ENCODE measurements around the gene FOXK2.

FOXK2 gene

DNA sequence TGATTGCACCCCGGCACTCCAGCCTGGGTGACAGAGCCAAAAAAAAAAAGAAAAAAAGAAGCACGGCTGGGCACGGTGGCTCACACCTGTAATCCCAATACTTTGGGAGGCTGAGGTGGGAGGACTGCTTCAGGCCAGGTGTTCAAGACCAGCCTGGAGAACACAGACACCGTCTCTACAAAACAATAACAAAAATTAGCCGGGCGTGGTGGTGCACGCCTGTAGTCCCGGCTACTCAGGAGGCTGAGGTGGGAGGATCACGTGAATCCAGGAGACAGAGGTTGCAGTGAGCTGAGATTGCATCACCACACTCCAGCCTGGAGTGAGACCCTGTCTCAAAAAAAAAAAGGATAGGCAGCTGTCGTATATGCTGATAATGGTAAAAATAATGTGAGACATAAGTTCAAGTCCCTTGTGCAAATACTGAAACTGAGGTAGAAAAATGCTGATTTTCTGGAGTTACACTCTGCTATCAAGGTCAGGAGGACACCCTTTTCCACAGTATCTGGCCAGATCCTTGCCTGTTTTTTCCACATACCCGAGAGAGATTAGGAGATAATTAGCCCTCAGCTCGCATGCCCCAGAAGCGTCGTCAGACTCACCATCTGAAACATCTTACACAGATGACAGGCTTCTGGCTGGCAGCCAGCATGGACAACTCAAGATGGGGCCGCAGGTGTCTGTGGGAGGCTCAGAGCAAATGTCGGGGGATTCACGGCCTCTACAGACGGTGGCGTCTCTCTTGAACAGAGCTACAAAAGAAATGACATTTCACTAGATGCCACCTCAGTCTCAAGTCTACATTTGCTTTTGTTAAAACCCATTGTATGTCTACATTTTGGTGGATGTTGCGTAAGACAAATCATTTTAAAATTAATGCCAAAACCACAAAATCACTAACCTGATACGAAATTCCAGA is 91.9 kb downstream of the FOXK2 start:
- no peak for DNase-seq

DNA sequence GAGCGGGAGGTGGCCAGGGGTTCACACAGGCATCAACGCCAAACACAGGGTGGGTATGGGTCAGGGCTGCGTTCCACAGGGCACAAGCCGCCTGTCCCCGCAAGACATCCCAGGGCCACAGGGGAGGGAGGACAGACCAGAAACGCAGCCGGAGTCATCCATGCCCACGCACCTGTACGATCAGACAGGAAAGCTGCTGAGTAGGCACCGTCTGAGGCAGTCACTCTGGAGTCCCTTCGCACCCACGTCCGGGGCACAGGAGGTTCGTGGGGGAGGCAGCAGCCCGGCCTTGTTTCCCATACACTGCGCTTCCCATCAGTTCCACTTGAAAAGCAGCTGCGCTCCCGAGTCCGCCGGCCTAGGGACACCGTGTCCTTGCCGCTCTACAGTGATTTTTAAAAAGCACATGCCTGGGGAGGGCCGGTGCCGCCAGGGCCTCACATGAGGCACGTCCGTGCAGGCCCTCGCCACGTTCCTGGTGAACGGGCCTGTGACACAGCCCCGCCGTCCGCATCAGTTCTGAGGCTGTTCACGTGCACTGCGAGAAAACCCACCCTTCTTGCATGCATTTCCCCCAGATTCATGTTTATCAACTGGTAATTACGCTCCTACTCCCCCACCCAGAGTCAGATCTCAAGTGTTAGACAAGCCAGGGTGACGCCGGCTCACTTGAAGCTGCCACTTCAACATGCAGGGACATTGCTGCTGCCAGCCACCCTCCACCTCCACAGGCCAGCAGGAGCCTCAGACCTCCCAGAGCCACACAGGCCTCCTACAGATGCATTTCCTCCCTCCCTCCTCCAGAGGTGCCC is 94.0 kb downstream of the FOXK2 start:
- no peak for DNase-seq

DNA sequence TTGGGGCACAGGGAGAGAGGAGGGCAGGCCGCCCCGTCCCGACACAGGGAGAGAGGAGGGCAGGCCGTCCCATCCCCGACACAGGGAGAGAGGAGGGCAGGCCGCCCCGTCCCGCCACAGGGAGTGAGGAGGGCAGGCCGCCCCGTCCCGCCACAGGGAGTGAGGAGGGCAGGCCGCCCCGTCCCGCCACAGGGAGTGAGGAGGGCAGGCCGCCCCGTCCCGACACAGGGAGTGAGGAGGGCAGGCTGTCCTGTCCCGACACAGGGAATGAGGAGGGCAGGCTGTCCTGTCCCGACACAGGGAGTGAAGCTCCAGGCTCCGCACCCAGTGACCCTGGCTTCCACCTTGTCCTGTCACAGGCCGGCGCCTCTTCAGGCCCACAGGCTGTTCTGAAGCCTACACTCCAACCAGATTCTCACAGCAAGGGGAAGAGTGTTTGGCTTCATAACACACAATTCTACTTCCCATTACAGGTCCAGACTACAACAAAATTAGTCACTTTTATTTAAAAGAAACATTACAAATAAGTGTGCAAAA is 94.6 kb downstream of the FOXK2 start:
- DNase-seq, result no peak

DNA sequence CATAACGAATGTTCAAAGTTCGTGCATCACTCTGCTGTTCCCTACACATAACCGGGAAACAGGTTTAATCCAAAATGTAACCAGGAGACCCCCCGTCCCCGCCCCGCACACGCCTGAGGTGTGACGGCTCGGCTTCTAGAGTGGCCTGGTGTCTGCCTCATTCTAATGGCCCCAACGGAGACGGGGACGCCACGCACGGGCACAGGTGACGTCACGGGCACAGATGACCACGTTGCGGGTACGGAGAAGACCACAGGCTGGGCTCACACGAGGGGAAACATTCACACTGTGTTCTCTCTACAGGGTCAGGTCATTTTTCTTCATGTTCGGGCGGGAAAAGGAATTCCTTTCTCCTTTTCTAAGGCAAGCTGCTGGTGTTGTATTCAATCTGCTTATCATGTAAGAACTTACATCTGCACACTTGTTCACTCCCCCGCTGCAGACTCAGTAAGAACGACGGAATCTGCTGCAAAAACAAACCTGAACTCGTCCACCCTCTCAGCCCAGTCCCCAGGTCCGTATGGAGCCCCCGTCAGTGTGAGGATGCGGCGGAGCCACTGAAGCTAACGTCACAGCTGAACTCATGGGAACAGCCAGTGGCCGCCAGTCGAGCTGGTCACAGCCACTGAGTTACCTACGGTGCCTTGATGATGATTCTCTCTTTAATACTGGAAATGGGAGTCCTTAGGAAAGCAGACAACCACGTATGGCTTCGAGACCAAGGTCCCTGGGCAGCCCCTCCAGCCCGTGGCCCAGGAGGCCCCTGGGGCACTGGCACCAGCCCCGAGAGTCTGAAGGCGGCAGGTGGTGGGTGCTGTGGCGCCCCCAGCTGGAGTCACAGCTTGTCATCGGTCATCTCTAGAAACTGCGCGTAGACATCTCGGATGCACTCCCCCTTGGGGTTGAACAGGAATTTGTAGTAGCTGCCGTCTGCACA is 95.8 kb downstream of the FOXK2 start:
- no peak for DNase-seq

DNA sequence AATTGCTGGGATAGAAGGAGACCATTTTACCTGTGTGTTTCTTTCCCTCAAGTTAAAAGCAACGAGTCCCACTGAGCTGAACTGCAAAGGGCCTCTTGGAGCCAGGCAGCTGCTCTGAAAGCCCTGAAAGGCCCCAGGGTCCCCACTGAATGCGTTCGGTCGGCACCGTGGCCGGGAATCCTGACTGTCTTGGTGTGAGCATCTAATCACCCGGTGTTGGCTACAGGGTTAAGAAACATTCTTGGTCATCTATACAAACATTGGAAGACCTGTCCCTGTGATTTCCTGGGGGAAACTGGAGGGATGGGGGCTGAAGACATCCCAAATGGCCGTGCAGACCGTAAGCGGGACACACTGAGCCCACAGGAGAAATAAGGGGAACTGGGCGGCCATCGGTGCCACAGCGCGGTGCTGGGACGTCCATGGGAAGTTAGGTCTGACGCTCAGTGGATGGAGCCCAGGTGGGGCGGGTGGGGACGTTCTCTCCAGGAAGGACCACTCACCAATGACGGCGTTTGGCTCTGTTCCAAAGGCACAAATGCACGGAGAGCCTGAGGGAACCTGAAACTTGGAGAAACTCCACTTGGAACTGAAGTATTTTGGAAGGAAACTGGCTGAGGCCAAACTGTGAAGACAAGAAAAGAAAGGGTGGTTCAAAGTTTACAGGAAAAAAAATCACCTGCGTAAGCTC is 96.6 kb downstream of the FOXK2 start:
- no peak for DNase-seq

DNA sequence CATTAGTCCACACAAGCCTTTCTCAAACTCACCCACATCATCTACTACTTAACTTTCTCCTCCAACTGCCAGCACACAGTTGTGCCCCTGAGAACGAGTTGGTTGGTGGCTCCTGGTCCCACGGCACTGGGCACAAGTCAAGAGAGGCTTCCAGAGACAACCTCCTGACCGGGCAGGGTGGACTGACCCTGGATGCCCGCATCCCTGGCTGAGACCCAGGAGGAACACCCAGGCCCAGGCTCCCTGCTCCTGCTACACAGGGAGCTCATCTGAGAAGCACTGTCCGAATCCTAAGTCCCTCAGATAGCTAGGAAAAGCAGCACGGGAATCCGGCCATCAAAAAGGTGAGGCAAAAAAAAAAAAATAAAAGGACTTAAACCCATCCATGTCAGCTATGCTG is 99.7 kb downstream of the FOXK2 start:
- no peak for DNase-seq

DNA sequence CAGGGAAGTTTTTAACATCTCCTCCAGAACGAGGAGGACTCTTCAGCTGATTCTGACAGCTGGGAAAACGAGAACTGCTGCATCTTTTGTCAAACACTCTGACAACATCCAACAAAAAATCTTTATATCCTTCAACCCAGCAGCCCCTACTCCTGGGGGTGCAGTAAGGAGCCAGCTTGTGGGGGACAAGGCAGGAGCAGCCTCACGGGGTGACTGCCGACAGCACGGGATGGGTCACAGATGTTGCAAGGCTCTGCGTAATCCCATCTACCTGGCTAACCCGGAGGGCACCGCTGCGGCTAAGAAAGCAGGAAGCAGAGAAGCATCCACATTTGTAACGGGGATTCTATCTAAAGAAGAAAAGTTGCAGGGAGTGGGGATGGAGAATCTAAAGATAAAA is 100.1 kb downstream of the FOXK2 start:
- no peak for DNase-seq

DNA sequence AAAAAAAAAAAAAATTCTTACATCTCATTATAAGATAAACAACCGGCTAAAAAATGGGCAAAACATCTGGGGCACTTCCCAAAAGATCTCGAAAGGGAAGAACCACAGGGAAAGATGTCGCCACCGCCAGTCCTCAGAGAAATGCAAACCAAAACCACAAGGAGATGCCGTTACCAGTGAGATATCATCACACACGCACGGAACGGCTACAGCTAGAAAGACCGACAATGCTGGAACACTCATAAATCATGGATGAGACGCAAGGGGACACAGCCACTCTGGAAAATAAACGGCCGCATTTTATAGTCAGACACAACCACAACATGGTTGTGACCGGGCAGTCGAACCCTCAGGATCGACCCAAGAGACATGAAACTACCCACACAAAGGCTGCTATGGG is 104.2 kb downstream of the FOXK2 start:
- DNase-seq, result no peak

DNA sequence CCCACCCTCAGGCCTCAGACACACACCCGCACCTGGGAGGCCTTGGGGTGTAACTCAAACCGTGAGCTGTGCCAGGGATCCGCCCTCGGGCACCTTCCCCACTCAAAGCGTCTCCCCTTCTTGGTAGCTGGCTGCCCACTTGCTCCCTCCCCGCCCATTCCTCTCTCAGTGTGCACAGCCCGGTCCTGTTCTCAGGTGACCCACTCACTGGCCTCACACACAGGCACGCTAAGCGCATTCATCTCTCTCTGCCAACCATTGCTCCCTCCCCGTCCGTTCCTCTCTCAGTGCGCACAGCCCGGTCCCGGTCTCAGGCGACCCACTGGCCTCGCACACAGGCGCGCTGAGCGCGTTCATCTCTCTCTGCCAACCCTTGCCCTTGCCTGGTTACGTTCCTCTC is 107.9 kb downstream of the FOXK2 start:
- DNase-seq, result no peak

DNA sequence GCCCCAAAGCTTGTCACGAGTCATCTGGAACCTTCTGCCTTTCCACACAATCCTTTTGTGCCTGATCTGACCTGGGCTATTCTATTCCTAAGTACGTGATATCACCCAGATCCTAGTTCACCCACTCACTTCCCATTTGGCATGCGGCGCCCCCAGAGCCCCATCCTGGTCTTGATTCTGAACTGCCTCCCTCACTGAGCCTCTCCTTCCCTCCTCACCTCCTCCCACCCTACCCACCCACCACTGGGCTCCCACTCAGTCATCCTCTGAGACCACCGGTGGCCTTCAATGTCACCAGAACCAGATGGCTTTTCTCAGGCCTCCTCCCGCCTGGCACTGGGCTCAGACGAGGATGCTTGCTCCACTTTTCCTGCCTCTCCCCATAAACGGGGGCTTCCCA is 110.2 kb downstream of the FOXK2 start:
- DNase-seq, result no peak

DNA sequence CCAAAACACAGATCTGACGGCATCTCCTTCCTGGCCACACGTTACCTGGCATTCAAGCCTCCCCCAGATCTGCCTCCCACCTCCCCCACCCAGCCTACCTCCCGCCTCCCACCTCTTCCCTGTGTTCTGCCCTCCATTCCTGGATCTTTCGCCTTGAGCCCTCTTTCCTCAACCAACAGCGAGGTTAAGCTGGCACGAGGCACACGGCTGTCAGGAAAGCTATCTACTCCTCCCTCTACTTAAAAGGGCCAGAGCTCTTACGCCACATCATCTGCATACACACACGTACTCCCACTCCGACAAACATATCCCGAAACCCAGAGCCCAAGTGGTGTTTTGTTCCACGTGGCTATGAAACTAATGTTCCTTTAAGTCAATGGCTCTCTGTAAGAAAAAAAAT is 110.7 kb downstream of the FOXK2 start:
- DNase-seq, result no peak

DNA sequence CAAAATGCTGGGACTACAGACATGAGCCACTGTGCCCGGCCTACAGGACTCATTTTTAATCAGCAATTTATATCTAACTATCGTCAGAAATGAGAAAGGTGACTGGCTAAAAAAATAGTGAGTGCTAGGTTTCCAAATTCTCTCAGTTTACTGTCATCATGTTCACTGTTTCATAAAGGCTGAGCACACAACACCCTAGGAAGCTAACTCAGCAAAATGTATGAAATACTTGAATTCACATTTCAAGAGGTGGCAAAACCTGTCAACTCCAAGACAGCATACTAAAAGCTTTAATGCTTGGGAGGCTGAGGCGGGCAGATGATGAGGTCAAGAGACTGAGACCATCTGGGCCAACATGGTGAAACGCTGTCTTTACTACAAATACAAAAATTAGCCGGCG is 112.0 kb downstream of the FOXK2 start:
- DNase-seq, result no peak

DNA sequence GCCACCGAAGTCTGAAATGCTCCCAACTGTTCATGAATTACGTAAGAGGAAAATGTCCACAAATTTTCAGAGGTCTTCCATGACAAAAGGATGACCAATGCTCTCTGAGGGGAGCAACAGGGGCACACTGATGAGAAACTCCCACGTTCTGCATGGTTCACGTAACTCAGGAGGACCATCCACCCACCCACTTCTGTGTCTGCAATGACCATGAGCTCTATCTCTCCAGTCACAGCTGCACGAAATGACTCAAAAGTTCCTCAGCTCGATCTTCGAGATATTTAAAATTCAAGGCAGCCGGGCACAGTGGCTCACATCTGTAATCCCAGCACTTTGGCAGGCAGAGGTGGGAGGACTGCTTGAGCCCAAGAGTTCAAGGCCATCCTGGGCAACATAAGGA is 112.9 kb downstream of the FOXK2 start:
- DNase-seq, result no peak

DNA sequence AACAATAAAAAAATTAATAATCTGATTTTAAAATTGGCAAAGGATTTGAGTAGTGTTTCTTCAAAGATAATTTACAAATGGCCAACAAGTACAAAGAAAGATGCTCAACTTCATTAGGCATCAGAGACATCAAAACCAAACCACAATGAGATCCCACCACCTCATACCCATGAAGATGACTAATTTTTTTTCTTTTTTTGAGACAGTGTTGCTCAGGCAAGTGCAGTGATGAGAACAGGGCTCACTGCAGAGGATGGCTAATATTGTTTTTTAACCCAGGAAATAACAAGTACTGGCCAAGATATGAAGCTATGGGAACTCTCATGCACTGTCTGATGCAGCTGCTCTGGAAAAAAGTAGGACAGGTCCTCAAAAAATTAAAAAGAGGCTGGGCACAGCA is 113.8 kb downstream of the FOXK2 start:
- DNase-seq, result no peak

DNA sequence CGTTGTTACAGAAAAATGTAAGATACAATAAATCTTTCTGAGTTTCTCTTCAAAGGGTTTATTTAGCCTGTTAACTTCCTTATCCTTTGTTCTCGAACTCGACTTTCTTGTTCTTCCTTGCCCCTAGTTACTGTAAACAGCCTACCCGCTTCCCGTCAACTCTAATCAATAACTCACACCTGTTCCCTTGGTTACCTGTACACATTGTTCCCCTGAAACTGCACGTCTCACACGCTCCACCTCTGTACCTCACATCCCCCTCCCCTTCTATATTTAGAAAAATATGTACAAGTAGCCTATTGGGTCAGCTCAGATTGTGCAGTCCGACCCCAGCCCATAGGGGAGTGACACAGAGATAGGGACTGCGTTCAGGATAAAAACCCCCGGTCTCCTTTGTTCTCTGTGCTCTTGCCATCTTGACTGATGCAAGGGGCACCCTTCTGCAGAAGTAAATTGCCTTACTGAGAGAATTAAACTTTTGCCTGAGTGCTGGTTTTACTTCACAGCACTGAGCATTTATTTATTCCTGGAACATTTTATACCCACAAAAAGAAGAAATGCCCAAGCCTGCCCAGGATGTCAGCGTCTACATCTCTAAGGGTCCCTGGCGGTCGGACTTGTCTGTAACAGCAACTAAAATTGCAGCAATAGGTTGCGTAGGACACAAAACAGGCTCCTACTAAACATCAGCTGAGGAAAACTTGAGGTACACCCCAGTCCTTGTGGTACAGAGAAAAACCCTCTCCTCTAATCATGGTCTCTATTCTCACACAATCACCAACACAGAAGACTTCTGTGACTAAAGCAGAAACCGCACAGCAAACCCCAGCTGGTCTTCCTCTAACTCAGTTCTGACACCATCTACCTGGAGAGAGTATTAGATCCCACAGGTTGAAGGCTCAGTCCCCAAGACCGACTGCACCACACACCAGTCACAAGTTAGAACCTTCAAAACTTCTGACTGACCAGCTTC is 117.4 kb downstream of the FOXK2 start:
- no peak for DNase-seq

DNA sequence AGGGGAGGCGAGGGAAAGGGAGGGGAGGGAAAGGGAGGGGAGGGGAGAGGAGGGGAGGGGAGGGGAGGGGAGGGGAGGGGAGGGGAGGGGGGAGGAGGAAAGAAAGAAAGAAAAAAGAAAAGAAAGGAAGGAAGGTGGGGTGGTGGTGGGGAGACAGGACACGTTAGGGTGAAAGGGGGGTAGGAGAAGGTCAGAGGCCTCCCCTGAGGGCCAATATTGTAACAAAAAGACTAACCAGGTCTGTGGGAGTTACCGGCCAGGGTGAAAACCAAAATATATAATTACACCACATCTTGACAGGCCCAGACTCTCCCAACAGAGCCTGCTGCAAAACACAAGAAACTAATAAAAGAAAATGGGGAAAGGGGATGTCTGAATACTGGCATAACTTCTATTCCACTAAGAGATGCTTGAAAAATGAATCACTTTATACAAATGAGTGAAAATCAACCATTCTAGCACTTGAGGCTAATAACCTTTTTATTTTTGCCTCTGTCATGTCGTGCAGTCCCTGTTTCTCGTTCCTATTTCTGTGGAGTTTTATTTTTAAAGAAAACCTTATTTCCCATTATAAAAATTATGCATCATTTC is 118.7 kb downstream of the FOXK2 start:
- no peak for DNase-seq

DNA sequence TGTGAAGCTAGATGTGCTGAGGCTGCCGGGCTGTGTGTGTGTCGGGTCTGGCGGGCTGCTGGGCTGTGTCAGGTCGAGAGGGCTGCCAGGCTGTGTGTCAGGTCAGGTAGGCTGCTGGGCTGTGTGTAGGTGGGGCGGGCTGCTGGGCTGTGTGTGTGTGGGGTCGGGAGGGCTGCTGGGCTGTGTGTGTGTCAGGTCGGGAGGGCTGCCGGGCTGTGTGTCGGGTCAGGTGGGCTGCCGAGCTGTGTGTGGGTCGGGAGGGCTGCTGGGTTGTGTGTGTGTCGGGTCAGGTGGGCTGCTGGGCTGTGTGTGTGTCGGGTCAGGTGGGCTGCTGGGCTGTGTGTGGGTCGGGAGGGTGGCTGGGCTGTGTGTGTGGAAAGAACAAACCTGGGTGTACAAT is 120.1 kb downstream of the FOXK2 start:
- no peak for DNase-seq

DNA sequence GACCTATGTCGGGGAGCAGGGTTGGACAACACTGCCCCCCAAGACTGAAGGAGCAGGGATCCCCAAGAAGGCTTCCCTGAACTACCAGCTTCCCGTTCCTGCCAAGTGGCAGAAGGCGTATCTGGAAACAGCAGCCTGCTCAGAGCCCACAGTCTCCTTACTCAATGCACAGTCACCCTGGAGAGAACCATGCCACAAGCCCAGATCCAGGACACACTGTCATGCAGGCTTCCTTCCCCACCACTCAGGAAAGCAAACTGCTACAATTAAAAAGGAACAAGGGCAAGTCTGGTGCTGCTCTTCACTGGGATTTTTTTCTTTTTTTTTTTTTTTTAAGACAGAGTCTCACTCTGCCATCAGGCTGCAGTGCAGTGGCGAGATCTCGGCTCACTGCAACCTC is 120.5 kb downstream of the FOXK2 start:
- DNase-seq, result no peak

DNA sequence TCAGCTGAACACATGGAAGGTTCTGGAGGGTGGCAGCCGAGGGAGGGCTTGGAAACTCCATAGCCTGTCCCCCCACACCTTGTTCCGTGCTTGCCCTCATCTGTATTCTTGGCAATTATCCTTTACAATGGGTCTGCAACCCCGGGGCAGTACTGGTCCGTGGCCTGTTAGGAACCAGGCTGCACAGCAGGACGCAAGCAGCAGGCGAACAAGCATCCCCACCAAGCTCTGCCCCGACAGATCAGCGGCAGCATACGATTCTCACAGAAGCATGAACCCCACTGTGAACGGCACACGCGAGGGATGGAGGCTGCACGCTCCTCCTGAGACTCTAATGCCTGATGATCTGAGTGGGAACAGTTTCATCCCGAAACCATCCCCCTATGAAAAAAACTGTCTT is 122.5 kb downstream of the FOXK2 start:
- DNase-seq, result no peak

DNA sequence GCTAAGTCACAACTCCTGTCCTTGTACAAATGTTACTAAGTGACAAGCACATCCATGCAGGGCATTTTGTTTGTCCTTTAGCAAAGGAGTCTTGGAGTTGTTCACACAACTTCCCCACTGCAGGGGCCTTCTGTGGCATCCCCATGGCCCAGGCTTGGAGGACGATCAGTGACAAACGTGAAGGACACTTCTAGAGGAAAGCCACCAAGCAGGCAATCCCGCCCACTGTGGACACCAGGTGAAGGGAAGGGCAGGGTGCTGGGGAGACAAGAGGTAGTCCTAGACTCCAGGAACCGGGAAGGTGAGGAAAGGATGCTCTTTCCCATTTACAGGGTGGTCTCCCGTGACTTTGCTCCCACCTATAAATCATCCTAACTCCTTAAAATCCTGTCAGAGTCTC is 124.6 kb downstream of the FOXK2 start:
- DNase-seq, result no peak

DNA sequence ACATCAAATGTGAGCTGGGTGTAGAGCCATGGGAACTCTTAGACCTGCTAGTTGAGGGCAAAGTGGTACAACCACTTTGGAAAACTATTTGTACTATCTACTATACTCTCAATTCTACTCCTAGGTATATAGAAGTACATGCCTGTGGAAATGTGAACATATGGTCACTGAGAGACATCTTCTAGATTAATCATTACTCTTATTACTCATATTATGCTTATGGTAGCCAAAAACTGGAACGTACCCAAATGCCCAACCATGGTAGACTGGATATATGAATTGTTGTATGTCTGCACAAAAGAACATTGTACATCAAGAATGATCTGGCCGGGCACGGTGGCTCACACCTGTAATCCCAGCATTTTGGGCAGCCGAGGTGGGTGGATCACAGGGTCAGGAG is 126.0 kb downstream of the FOXK2 start:
- no peak for DNase-seq
